Right forelimb (tissue), 1 donor: ENCODE data around the gene PTPRD.
"Not testable (repeated sequence)": the region's sequence is repeated elsewhere in the genome, so short reads cannot be mapped to it uniquely, and the experiment has no call there.

Experiments used
- DNase-seq: peaks from one replicate; pipeline ENCODE4 v3.0.0-alpha.2; 2018

Gene PTPRD

DNA sequence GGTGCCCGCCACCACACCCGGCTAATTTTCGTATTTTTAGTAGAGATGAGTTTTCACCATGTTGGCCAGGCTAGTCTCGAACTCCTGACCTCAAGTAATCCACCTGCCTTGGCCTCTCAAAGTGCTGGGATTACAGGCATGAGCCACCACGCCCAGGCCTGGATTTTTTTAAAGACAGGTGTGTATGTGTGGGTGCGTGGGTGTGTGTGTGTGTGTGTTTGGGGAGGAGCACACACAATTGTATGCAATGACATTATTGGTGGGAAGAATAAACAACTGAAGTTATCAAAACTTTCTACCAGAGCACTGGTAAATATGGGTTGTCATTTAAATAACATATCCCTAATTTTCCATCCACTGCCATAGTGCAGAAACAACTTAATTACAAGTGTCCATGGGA is 1915.2 kb downstream of the PTPRD start:
- not testable (repeated sequence) for DNase-seq

GRCh38 chr9:8696516-8696915 is 1916.3 kb downstream of the PTPRD start:
- DNase-seq = no peak

GRCh38 chr9:8694983-8695588 is 1917.7 kb downstream of the PTPRD start:
- no peak for DNase-seq

DNA sequence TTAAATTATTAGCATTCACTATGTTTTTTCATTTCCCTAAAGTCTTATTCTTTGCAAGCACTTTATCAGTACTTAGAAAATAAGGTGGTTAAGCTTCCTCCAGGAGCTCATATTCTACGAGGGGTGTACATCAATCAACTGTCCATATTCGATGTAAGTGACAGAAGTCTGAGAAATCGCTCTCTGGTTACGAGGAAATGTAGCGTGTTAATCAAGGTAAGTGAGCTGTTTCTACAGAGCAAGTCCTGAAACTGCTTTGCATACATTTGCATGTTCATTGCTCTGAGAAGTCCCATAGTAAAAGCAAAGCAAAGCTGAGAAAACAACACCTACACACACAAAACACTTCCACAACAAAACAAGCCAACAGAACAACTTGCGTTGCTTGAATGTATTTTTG is 1919.3 kb downstream of the PTPRD start:
- no peak for DNase-seq

- no peak for DNase-seq
Measured at GRCh38 chr9:8686516-8686915, 1926.3 kb downstream of the PTPRD start.

DNA sequence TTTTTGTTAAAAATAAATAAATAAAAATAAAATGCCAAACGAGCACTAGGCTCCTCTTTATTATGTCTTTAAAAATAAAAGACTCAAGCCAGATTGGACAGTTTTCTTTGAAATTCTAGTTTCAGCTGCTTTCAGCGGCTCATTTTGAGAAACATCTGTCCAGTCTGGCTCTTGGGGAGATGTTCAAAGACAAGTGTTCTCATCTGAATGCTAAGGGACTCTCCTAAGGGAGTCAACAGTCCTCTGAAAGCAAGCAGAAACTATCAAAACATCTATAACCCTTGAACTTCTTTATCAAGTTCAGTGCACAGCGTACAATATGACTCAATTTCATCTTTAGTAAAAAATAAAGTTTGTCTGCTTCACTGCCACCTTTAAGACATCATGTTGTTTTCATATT is 1927.0 kb downstream of the PTPRD start:
- no peak for DNase-seq

DNA sequence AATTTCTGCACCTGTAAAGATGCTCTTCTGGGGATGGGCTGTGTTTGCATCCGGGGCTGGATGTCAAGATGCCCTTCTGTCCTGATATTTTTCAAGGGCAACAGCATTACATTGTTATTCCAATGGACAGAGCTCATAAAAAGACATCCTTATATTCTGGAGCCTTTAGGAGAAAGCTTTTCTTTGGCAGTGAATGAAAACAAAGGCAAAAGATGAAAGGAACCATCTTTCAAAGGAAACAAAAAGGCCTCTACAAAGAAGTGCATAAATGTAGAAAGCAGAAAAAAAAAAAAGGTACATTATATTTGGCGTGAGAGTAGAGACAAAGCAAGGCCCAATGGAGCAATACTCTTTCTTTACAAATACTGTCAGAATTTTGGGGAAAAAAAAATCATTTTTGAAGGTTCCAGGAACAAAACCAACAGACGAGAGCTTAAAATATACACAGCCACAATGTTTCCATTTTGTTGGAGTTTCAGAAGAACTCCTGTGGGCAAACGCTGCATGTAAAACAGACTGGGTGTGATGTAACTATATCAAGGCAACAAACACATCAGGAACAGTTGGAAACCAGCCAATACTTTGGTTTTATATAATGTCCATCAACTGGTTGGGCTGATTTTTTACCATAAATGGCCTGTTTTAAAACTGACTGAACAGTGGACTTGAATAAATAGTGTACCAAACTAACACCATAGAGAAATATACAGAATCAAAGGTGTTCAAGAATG is 1927.7 kb downstream of the PTPRD start:
- no peak for DNase-seq

DNA sequence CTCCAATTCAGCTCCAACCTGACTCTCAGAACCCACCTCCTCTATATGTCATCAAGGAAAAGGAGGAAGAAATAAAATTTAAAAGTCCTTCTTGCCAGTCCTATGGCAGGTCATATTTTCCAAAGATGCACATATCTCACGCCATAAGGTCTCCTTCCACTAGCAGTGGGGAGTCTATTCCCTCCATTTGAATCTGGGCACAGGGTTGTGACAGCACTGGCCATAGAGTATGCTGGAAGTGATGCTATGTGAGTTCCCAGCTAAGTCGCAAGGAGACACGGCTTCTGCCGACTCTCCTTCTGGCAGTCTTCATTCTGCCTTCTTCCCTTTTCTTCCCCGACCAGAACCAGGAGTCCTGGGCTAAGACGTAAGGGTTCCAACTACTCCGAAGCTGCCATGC is 1929.3 kb downstream of the PTPRD start:
- no peak for DNase-seq

- DNase-seq = no peak
Measured at GRCh38 chr9:8680658-8681057, 1932.1 kb downstream of the PTPRD start.

DNA sequence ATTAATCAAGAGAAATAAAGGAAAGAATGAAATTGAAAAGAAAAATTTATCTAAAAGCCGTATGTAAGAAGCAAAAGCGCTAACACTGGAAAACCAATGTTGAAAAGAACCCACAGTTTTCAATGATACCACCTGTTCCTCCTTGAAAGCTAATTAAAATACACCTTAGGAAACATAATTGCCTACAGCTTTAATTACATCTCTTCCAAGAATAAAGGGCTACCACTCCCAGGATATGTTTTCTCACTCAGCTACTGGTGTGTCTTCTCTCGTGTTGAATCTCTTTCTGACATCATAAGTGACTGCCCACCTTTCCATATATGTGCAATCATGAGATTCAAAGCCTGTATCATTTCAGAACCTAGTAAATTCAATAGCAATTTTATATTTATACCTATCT is 1932.6 kb downstream of the PTPRD start:
- no peak for DNase-seq

- no peak for DNase-seq
Measured at GRCh38 chr9:8679371-8679822, 1933.4 kb downstream of the PTPRD start.

GRCh38 chr9:8677741-8678140 is 1935.1 kb downstream of the PTPRD start:
- no peak for DNase-seq

- no peak for DNase-seq
Measured at GRCh38 chr9:8674536-8674935, 1938.3 kb downstream of the PTPRD start.

- no peak for DNase-seq
Measured at GRCh38 chr9:8673830-8674229, 1939.0 kb downstream of the PTPRD start.

GRCh38 chr9:8670751-8671150 is 1942.1 kb downstream of the PTPRD start:
- DNase-seq = no peak

DNA sequence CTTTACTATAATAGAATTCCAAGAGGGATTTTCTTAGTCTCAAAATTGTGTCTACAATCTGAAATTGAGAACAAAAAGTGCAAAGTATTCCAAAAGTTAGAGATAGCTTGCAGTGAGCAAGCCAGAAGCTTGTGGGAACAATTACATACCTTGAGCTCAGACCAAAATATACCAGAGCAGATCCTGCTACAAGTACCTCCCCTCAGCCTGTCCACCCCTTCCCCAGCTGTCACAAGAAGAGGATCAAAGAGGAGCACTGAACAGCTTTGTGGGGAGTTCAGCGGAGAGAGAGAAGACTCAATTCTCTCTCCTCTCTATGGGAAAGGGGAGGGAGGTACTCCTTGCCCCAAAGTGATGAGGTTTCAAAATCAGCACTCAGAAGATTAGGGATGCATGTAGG is 1944.1 kb downstream of the PTPRD start:
- DNase-seq = no peak

DNA sequence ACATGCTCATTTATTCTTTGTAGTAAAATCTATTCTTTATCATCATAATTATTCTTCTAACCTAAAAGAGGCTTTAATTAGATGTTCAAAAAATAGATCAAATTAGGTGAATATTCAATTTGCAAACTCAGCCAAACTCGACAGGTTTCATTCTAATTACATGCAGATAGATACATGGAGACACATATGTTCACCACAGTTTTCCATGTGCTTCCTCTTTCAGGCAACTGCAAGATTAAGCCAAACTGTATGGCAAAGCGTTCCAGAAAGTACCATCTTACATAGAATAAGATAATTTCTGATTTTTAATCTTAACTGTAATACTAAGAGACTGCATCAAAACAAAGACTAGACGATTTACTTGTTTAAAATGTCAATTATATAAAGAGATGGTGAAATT is 1944.6 kb downstream of the PTPRD start:
- DNase-seq = no peak

DNA sequence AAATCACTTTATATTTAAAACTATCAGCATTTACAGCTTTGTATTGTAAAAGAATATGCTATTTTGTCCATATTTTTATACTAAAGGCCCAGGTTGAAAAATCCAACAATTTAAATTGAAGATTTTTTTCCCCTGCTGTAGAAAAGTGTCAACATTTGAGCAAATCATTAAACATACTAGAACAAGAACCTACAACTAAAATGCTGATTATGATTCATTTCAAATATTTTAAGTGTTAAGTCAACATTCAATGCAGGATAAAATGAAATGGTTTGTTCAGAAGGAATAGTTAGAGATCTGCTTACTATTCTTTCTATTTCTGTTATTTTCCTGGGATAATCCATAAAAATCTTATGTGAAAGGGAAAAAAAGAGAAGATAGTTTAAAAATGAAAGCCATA is 1946.7 kb downstream of the PTPRD start:
- no peak for DNase-seq

- peak; percentile 75 for DNase-seq
Measured at GRCh38 chr9:8660383-8660782, 1952.4 kb downstream of the PTPRD start.

- no peak for DNase-seq
Measured at GRCh38 chr9:8659108-8659507, 1953.7 kb downstream of the PTPRD start.

DNA sequence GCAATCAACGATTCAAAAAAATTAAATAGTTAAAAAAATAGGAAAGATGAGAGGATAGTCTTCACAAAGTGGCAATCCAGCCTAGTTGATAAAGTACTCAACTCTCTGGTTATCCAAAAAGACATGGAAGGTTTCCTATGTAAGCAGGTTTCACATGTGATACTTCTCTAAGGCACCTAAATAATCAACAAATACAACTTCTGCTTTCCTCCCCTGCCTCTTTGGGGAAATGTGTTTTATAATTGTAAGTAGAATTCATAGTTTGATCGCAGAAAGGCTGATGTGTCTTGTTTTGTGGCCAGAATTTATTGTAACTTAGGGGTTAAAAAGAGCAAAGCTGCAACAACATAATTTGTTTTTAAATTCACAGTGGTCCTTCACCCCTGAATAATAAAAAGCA is 1957.7 kb downstream of the PTPRD start:
- DNase-seq = no peak

DNA sequence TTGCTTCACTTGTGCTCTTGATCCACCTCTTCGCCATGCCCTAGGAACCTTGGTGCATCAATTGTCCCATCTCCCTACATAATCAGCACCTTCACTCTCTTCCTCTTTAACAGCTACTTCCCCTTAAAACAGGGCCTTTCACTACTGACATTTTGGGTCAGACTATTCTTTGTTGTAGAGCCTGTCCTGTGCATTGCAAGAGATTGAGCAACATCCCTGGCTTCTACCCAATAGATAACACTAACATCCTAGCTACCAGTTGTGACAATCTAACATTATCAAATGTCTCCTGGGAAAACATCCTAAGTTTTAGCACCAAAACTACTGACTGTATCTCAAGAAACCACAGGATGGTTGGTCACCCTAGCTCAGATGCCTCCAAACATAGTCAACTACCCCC is 1958.9 kb downstream of the PTPRD start:
- no peak for DNase-seq

DNA sequence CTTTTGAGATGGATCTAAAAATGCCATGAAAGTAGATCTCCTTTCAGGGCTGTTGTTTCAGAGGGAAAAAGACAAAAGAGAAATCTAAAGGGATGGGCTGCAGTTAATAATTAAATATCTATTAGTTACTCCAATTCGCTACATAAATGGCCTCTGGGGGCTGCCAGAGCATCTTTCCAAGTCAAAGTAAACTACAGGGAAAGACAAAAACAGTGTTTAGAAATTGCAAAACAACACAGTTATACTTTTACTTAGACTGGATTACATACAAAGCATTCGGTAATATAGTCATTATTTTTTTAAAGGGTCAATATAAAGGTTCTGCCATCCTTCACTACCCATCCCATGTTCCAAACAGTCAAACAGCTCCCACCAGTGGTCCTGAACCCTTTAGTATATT is 1959.7 kb downstream of the PTPRD start:
- DNase-seq = no peak

DNA sequence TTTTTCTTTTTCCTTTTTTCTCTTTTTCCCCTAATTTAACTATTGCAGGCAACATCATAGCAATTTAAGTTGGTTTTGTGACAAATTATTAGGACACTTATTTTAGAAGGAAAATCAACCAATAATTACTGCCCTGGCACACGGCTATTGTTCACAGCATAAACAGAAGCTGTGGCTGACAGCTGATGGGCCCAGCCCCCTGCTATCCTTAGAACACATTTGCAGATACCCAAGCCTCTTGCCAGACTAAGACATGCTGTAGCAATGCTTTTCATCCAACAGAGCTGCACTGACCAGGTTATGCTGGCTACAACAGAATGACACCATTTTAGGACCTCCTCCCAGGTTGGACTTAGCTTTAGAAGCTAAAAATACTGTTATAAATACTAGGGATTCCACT is 1960.5 kb downstream of the PTPRD start:
- DNase-seq = no peak

DNA sequence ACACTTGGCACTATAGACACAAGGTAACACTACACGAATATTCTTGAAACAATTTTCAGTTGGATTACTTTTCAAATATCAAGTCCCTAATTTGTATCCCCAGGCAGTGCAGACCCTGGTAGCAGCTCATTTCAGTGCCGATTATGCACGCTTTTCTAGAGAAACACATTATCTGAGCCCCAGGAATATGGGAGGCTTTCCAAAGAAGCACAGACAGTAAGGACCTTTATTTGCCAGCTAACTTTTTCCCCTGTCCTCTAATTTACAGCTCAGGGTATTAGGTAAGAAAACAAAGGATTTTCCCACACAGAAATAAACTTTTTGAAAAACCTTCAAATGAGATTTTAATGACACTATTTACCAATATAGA is 1961.0 kb downstream of the PTPRD start:
- no peak for DNase-seq
